HL-60 (cell line): ENCODE results near the gene ANKH.

Experiments used
- CTCF ChIP-seq: IDR thresholded peaks from one replicate; pipeline ENCODE4 v1.5.1; 2011; ENCODE audit warnings: low read length, control low read depth, inconsistent platforms; ENCODE audit not compliant: insufficient read depth
- GABPA ChIP-seq: IDR thresholded peaks from 2 replicates; pipeline ENCODE4 v1.6.1; 2012; ENCODE audit warnings: low read depth
- POLR2AphosphoS5 ChIP-seq: IDR thresholded peaks from 2 replicates; pipeline ENCODE4 v1.6.1; 2012; ENCODE audit warnings: low read depth
- REST ChIP-seq: IDR thresholded peaks from 2 replicates; pipeline ENCODE4 v1.6.1; 2012; ENCODE audit warnings: low read depth; ENCODE audit not compliant: insufficient replicate concordance

- TF ChIP-seq CTCF: no peak
- no peak for TF ChIP-seq POLR2AphosphoS5
- no peak for TF ChIP-seq REST
- no peak for TF ChIP-seq GABPA
These were observed 156.9 kb downstream of the ANKH start for GRCh38 chr5:14714706-14715105.
